ENCODE results near the gene EXOC3L4.

Gene EXOC3L4

GRCh38 chr14:103099081-103099732 is 4.7 kb downstream of the EXOC3L4 start:
- H3K4me1 ChIP-seq (ENCODE audit: insufficient read depth, poor library complexity, severe bottlenecking) = no peaks in the 10 kb centered on the region
- H3K27ac ChIP-seq (ENCODE audit: poor library complexity, severe bottlenecking) = no peak overlapping the region
- DNase-seq (ENCODE audit: low spot score) (no peak), ATAC-seq (ENCODE audit: low read depth) (no peak)
- H3K9me3 ChIP-seq (ENCODE audit: severe bottlenecking) = no peaks in the 10 kb centered on the region
- no peak overlapping the region for H3K4me3 ChIP-seq (ENCODE audit: severe bottlenecking)
- TF ChIP-seq, protein P1, sequence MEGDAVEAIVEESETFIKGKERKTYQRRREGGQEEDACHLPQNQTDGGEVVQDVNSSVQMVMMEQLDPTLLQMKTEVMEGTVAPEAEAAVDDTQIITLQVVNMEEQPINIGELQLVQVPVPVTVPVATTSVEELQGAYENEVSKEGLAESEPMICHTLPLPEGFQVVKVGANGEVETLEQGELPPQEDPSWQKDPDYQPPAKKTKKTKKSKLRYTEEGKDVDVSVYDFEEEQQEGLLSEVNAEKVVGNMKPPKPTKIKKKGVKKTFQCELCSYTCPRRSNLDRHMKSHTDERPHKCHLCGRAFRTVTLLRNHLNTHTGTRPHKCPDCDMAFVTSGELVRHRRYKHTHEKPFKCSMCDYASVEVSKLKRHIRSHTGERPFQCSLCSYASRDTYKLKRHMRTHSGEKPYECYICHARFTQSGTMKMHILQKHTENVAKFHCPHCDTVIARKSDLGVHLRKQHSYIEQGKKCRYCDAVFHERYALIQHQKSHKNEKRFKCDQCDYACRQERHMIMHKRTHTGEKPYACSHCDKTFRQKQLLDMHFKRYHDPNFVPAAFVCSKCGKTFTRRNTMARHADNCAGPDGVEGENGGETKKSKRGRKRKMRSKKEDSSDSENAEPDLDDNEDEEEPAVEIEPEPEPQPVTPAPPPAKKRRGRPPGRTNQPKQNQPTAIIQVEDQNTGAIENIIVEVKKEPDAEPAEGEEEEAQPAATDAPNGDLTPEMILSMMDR (IDR thresholded peaks at IDR 0.05; ENCODE audit: poor library complexity, severe bottlenecking) = no peak
- peaks cover 18% of the 10 kb centered on the region for H3K27me3 ChIP-seq (ENCODE audit: insufficient read depth, poor library complexity, severe bottlenecking)
- H3K36me3 ChIP-seq (ENCODE audit: low read depth) = no peaks in the 10 kb centered on the region

- Histone ChIP-seq H3K4me1 (ENCODE audit: insufficient read depth, poor library complexity, severe bottlenecking) (no peaks in the 10 kb centered on the region), H3K27me3 (ENCODE audit: insufficient read depth, poor library complexity, severe bottlenecking) (peaks cover 24% of the 10 kb centered on the region), H3K36me3 (ENCODE audit: low read depth) (no peaks in the 10 kb centered on the region), H3K9me3 (ENCODE audit: severe bottlenecking) (no peaks in the 10 kb centered on the region), H3K27ac (ENCODE audit: poor library complexity, severe bottlenecking) (no peak overlapping the region), H3K4me3 (ENCODE audit: severe bottlenecking) (no peak overlapping the region)
- TF ChIP-seq, protein P1 (IDR thresholded peaks at IDR 0.05; ENCODE audit: poor library complexity, severe bottlenecking) = no peak
- no peak for ATAC-seq (ENCODE audit: low read depth)
- no peak for DNase-seq (ENCODE audit: low spot score)
These were observed 5.3 kb downstream of the EXOC3L4 start for GRCh38 chr14:103099733-103100280.

DNA sequence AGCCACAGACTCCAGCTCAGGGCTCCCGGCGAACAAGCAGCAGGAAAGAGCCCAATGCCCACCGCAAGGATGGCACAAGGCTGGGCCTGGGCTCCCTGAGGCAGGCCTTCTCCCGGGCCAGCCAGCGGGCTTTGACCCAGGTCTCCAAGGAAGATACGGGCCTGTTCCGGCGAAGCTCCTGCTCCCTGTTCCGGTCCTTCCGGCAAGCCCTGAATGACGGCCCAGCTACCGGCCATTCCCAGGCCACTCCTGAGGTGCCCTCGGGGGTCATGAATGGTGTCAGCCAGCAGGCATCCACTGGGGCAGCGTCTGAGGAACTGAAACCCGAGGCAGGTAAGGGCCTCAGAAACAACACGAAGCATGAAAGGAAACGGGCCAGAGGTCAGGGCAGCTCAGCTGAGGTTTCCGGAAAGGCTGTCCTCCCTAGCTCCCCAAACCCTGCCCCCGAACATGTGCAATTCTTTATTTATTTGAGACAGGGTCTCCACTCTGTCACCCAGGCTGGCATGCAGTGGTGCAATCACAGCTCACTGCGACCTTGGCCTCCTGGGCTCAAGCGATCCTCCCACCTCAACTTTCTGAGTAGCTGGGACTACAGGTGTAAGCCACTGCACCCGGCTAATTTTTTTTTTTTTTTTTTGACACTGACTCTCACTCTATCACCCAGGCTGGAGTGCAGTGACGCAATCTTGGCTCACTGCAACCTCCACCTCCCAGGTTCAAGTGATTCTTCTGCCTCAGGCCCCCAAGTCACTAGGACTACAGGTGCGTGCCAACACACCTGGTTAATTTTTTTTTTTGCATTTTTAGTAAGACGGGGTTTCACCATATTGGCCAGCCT is 6.0 kb downstream of the EXOC3L4 start:
- no peak overlapping the region for H3K4me3 ChIP-seq (ENCODE audit: severe bottlenecking)
- H3K27ac ChIP-seq (ENCODE audit: poor library complexity, severe bottlenecking) = no peak overlapping the region
- DNase-seq (ENCODE audit: low spot score) (no peak), ATAC-seq (ENCODE audit: low read depth) (no peak)
- peaks cover 24% of the 10 kb centered on the region for H3K27me3 ChIP-seq (ENCODE audit: insufficient read depth, poor library complexity, severe bottlenecking)
- TF ChIP-seq, protein P1 (IDR thresholded peaks at IDR 0.05; ENCODE audit: poor library complexity, severe bottlenecking) = no peak
- H3K9me3 ChIP-seq (ENCODE audit: severe bottlenecking) = no peaks in the 10 kb centered on the region
- H3K4me1 ChIP-seq (ENCODE audit: insufficient read depth, poor library complexity, severe bottlenecking) = no peaks in the 10 kb centered on the region
- H3K36me3 ChIP-seq (ENCODE audit: low read depth) = no peaks in the 10 kb centered on the region

GRCh38 chr14:103101257-103101962 is 6.9 kb downstream of the EXOC3L4 start:
- TF ChIP-seq, protein P1 (IDR thresholded peaks at IDR 0.05; ENCODE audit: poor library complexity, severe bottlenecking) = no peak
- Histone ChIP-seq H3K27me3 (ENCODE audit: insufficient read depth, poor library complexity, severe bottlenecking) (peaks cover 24% of the 10 kb centered on the region), H3K36me3 (ENCODE audit: low read depth) (no peaks in the 10 kb centered on the region), H3K4me1 (ENCODE audit: insufficient read depth, poor library complexity, severe bottlenecking) (no peaks in the 10 kb centered on the region), H3K9me3 (ENCODE audit: severe bottlenecking) (no peaks in the 10 kb centered on the region), H3K27ac (ENCODE audit: poor library complexity, severe bottlenecking) (no peak overlapping the region), H3K4me3 (ENCODE audit: severe bottlenecking) (no peak overlapping the region)
- DNase-seq (ENCODE audit: low spot score) (no peak), ATAC-seq (ENCODE audit: low read depth) (no peak)
